D721Med (cell line): ENCODE data around the gene SOX30.
"Not testable (repeated sequence)": the region's sequence is repeated elsewhere in the genome, so short reads cannot be mapped to it uniquely, and the experiment has no call there.

ENCODE experiments used
- DNase-seq: peaks from one replicate; pipeline ENCODE4 v3.0.0; 2011; ENCODE audit warnings: low spot score; ENCODE audit not compliant: insufficient read length
- FAIRE-seq: peaks from 2 replicates; lab custom pipeline; 2011; peaks lifted over from hg19 to GRCh38; lab: Jason Lieb, UNC
- CTCF ChIP-seq: IDR thresholded peaks from 2 replicates; pipeline ENCODE4 v1.5.1; 2012; ENCODE audit warnings: mild to moderate bottlenecking, control low read depth; ENCODE audit not compliant: insufficient read depth; ENCODE audit errors: missing control alignments

The SOX30 gene

GRCh38 chr5:157681048-157681447 lies 28.8 kb upstream of the SOX30 start:
- TF ChIP-seq CTCF = no peak
- DNase-seq = no peak
- FAIRE-seq = no peak

- FAIRE-seq (no peak), DNase-seq (no peak)
- no peak for TF ChIP-seq CTCF
These were observed 28.0 kb upstream of the SOX30 start for GRCh38 chr5:157680239-157680638.

- TF ChIP-seq CTCF = no peak
- DNase-seq = no peak
- no peak for FAIRE-seq
These were observed 27.6 kb upstream of the SOX30 start for GRCh38 chr5:157679801-157680200.

GRCh38 chr5:157677931-157678330 lies 25.7 kb upstream of the SOX30 start:
- DNase-seq = no peak
- TF ChIP-seq CTCF = no peak
- FAIRE-seq = no peak

- not testable (repeated sequence) for DNase-seq, FAIRE-seq
These were observed 22.1 kb upstream of the SOX30 start for GRCh38 chr5:157674351-157674750.

- no peak for DNase-seq
- FAIRE-seq = no peak
- TF ChIP-seq CTCF = no peak
These were observed 20.7 kb upstream of the SOX30 start for GRCh38 chr5:157672976-157673375.

- no peak for FAIRE-seq
These were observed 19.5 kb upstream of the SOX30 start for GRCh38 chr5:157671592-157672330.

More at GRCh38 chr5:157671592-157672330, 19.5 kb upstream of the SOX30 start:
- no peak for DNase-seq
- no peak for TF ChIP-seq CTCF
